ENCODE data around the gene PRDM1. TPM values are rescaled to one million over a fixed set of nuclear protein-coding genes. Genes with fewer than 3 reads are reported as not detected.
A peak's percentile ranks its signal among the peaks of the same experiment; 100 is the strongest.

Gene PRDM1
- polyA plus RNA-seq, 2 donors, result 29.7 to 37.6 TPM

DNA sequence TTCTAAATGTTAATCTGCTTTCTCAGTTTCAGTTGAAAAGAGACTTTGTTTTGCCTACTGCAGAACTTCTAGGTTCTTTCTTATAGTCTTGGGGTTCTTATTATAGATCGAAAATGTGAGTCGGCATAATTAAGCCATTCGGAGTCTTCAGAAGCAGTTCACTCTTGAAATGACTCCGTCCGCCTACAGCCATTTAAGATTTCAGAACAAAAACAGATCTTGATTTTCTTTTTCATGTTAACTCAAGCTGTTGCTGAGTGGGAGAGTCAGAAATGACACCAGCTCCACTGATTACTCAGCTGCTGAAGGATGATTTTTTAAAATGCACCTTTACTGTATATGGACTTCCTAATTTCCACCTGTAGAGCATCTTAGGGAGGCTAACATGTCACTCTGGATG, 15.9 kb downstream of the PRDM1 start:
- peaks cover 4 to 18% of the 10 kb centered on the region in 2 donors for H3K36me3 ChIP-seq (ENCODE audit: control insufficient read depth in 2 of 2, insufficient read depth in 2 of 2, low read length in 1 of 2)
- H3K27me3 ChIP-seq (ENCODE audit: control insufficient read depth in 1 of 2, insufficient read depth in 2 of 2, low read length in 2 of 2), result no peaks in the 10 kb centered on the region
- H3K4me1 ChIP-seq (ENCODE audit: control insufficient read depth in 2 of 2, insufficient read depth in 2 of 2, low read length in 1 of 2), result peaks cover 2 to 6% of the 10 kb centered on the region in 2 donors
- no peaks in the 10 kb centered on the region for H3K9me3 ChIP-seq (ENCODE audit: control insufficient read depth in 2 of 2, insufficient read depth in 1 of 2, low read depth in 1 of 2, low read length in 1 of 2)
- H3K27ac ChIP-seq (ENCODE audit: low read depth in 2 of 2, low read length in 1 of 2), result peak overlapping the region in 1 of 2 donors; percentile 2
- H3K4me3 ChIP-seq (ENCODE audit: low read depth in 1 of 2, low read length in 2 of 2), result no peak overlapping the region
- 82 to 83% methylated on average over 5 of the region's 5 CpGs for WGBS, 2 donors

- no peaks in the 10 kb centered on the region for H3K9me3 ChIP-seq (ENCODE audit: control insufficient read depth in 2 of 2, insufficient read depth in 1 of 2, low read depth in 1 of 2, low read length in 1 of 2)
- peak overlapping the region; percentile 36 to 83 for H3K27ac ChIP-seq (ENCODE audit: low read depth in 2 of 2, low read length in 1 of 2)
- H3K27me3 ChIP-seq (ENCODE audit: control insufficient read depth in 1 of 2, insufficient read depth in 2 of 2, low read length in 2 of 2), result no peaks in the 10 kb centered on the region
- peaks cover 4 to 20% of the 10 kb centered on the region in 2 donors for H3K36me3 ChIP-seq (ENCODE audit: control insufficient read depth in 2 of 2, insufficient read depth in 2 of 2, low read length in 1 of 2)
- 42 to 53% methylated on average over 11 of the region's 11 CpGs for WGBS, 2 donors
- H3K4me3 ChIP-seq (ENCODE audit: low read depth in 1 of 2, low read length in 2 of 2), result peak overlapping the region; percentile 8 to 29
- H3K4me1 ChIP-seq (ENCODE audit: control insufficient read depth in 2 of 2, insufficient read depth in 2 of 2, low read length in 1 of 2), result peaks cover 2 to 6% of the 10 kb centered on the region in 2 donors
Measured at GRCh38 chr6:106102967-106103727, 17.0 kb downstream of the PRDM1 start.

DNA sequence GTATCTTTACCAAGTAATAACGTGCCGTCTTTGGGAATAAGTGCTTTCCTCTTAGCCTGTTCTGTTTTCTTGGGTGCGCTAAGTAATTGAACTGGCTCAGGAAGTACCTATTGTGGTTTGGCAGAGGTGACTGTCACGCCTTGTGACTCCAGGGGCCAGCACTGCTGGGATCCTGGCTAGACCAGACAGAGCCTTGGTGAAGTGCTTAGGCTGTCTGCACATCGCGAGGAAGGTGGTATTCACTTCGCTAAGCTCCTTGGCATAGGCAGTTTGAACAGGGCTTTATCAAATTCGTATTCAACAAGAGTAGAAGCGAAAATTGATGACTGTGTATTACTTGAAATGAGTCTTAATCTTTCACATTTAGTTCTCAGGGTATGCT, 17.6 kb downstream of the PRDM1 start:
- Histone ChIP-seq H3K4me1 (ENCODE audit: control insufficient read depth in 2 of 2, insufficient read depth in 2 of 2, low read length in 1 of 2) (peaks cover 2 to 6% of the 10 kb centered on the region in 2 donors), H3K36me3 (ENCODE audit: control insufficient read depth in 2 of 2, insufficient read depth in 2 of 2, low read length in 1 of 2) (peaks cover 4 to 20% of the 10 kb centered on the region in 2 donors), H3K27me3 (ENCODE audit: control insufficient read depth in 1 of 2, insufficient read depth in 2 of 2, low read length in 2 of 2) (no peaks in the 10 kb centered on the region), H3K27ac (ENCODE audit: low read depth in 2 of 2, low read length in 1 of 2) (peak overlapping the region; percentile 36 to 83), H3K4me3 (ENCODE audit: low read depth in 1 of 2, low read length in 2 of 2) (peak overlapping the region; percentile 8 to 29), H3K9me3 (ENCODE audit: control insufficient read depth in 2 of 2, insufficient read depth in 1 of 2, low read depth in 1 of 2, low read length in 1 of 2) (no peaks in the 10 kb centered on the region)
- 34 to 38% methylated on average over 9 of the region's 9 CpGs for WGBS, 2 donors

- Histone ChIP-seq H3K36me3 (ENCODE audit: control insufficient read depth in 2 of 2, insufficient read depth in 2 of 2, low read length in 1 of 2) (peaks cover 4 to 20% of the 10 kb centered on the region in 2 donors), H3K4me1 (ENCODE audit: control insufficient read depth in 2 of 2, insufficient read depth in 2 of 2, low read length in 1 of 2) (peaks cover 2 to 6% of the 10 kb centered on the region in 2 donors), H3K27ac (ENCODE audit: low read depth in 2 of 2, low read length in 1 of 2) (no peak overlapping the region), H3K9me3 (ENCODE audit: control insufficient read depth in 2 of 2, insufficient read depth in 1 of 2, low read depth in 1 of 2, low read length in 1 of 2) (no peaks in the 10 kb centered on the region), H3K4me3 (ENCODE audit: low read depth in 1 of 2, low read length in 2 of 2) (no peak overlapping the region), H3K27me3 (ENCODE audit: control insufficient read depth in 1 of 2, insufficient read depth in 2 of 2, low read length in 2 of 2) (no peaks in the 10 kb centered on the region)
- 93 to 94% methylated on average over 7 of the region's 7 CpGs for WGBS, 2 donors
Measured at GRCh38 chr6:106104476-106104875, 18.3 kb downstream of the PRDM1 start.

DNA sequence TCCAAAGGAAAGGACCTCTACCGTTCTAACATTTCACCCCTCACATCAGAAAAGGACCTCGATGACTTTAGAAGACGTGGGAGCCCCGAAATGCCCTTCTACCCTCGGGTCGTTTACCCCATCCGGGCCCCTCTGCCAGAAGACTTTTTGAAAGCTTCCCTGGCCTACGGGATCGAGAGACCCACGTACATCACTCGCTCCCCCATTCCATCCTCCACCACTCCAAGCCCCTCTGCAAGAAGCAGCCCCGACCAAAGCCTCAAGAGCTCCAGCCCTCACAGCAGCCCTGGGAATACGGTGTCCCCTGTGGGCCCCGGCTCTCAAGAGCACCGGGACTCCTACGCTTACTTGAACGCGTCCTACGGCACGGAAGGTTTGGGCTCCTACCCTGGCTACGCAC, 18.8 kb downstream of the PRDM1 start:
- Histone ChIP-seq H3K9me3 (ENCODE audit: control insufficient read depth in 2 of 2, insufficient read depth in 1 of 2, low read depth in 1 of 2, low read length in 1 of 2) (no peaks in the 10 kb centered on the region), H3K36me3 (ENCODE audit: control insufficient read depth in 2 of 2, insufficient read depth in 2 of 2, low read length in 1 of 2) (peaks cover 4 to 20% of the 10 kb centered on the region in 2 donors), H3K4me1 (ENCODE audit: control insufficient read depth in 2 of 2, insufficient read depth in 2 of 2, low read length in 1 of 2) (peaks cover 2 to 6% of the 10 kb centered on the region in 2 donors), H3K27ac (ENCODE audit: low read depth in 2 of 2, low read length in 1 of 2) (no peak overlapping the region), H3K27me3 (ENCODE audit: control insufficient read depth in 1 of 2, insufficient read depth in 2 of 2, low read length in 2 of 2) (no peaks in the 10 kb centered on the region), H3K4me3 (ENCODE audit: low read depth in 1 of 2, low read length in 2 of 2) (no peak overlapping the region)
- 96 to 97% methylated on average over 21 of the region's 21 CpGs for WGBS, 2 donors

DNA sequence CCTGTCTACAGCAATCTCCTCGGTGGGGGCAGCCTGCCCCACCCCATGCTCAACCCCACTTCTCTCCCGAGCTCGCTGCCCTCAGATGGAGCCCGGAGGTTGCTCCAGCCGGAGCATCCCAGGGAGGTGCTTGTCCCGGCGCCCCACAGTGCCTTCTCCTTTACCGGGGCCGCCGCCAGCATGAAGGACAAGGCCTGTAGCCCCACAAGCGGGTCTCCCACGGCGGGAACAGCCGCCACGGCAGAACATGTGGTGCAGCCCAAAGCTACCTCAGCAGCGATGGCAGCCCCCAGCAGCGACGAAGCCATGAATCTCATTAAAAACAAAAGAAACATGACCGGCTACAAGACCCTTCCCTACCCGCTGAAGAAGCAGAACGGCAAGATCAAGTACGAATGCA, 19.4 kb downstream of the PRDM1 start:
- Histone ChIP-seq H3K27me3 (ENCODE audit: control insufficient read depth in 1 of 2, insufficient read depth in 2 of 2, low read length in 2 of 2) (no peaks in the 10 kb centered on the region), H3K9me3 (ENCODE audit: control insufficient read depth in 2 of 2, insufficient read depth in 1 of 2, low read depth in 1 of 2, low read length in 1 of 2) (no peaks in the 10 kb centered on the region), H3K36me3 (ENCODE audit: control insufficient read depth in 2 of 2, insufficient read depth in 2 of 2, low read length in 1 of 2) (peaks cover 4 to 20% of the 10 kb centered on the region in 2 donors), H3K4me1 (ENCODE audit: control insufficient read depth in 2 of 2, insufficient read depth in 2 of 2, low read length in 1 of 2) (peaks cover 2 to 6% of the 10 kb centered on the region in 2 donors), H3K4me3 (ENCODE audit: low read depth in 1 of 2, low read length in 2 of 2) (no peak overlapping the region), H3K27ac (ENCODE audit: low read depth in 2 of 2, low read length in 1 of 2) (no peak overlapping the region)
- 94 to 95% methylated on average over 22 of the region's 22 CpGs for WGBS, 2 donors

DNA sequence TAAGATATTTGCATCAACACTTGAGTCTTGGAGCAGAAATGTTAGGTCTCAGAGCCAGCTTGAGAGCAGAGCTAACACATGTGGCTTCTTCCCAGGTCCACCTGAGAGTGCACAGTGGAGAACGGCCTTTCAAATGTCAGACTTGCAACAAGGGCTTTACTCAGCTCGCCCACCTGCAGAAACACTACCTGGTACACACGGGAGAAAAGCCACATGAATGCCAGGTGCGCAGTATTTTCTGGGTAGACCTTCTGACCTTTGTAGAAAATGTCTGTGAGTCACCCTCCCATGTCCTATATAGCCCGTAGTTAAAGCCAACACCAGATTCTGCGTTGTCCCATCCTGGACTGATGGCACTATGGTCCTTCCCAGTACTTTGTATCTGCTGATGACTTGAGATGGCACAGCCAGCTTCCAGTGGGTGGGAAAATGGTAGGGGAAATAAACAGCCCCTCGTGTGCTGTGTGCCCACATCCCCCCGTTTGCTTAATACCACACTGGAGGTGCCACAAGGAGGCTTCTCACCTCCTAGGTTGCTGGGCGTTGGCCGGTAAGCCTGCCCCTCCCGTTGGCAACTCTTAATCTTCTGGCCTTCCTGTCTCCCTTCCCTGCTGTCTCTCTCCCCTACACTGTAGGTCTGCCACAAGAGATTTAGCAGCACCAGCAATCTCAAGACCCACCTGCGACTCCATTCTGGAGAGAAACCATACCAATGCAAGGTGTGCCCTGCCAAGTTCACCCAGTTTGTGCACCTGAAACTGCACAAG, 20.3 kb downstream of the PRDM1 start:
- H3K4me3 ChIP-seq (ENCODE audit: low read depth in 1 of 2, low read length in 2 of 2), result no peak overlapping the region
- H3K36me3 ChIP-seq (ENCODE audit: control insufficient read depth in 2 of 2, insufficient read depth in 2 of 2, low read length in 1 of 2), result peaks cover 0 to 20% of the 10 kb centered on the region in 2 donors
- WGBS, 2 donors, result 81 to 89% methylated on average over 12 of the region's 12 CpGs
- no peaks in the 10 kb centered on the region for H3K27me3 ChIP-seq (ENCODE audit: control insufficient read depth in 1 of 2, insufficient read depth in 2 of 2, low read length in 2 of 2)
- peaks cover 0 to 6% of the 10 kb centered on the region in 2 donors for H3K4me1 ChIP-seq (ENCODE audit: control insufficient read depth in 2 of 2, insufficient read depth in 2 of 2, low read length in 1 of 2)
- H3K9me3 ChIP-seq (ENCODE audit: control insufficient read depth in 2 of 2, insufficient read depth in 1 of 2, low read depth in 1 of 2, low read length in 1 of 2), result no peaks in the 10 kb centered on the region
- no peak overlapping the region for H3K27ac ChIP-seq (ENCODE audit: low read depth in 2 of 2, low read length in 1 of 2)

- H3K27me3 ChIP-seq (ENCODE audit: control insufficient read depth in 1 of 2, insufficient read depth in 2 of 2, low read length in 2 of 2), result no peaks in the 10 kb centered on the region
- H3K9me3 ChIP-seq (ENCODE audit: control insufficient read depth in 2 of 2, insufficient read depth in 1 of 2, low read depth in 1 of 2, low read length in 1 of 2), result no peaks in the 10 kb centered on the region
- H3K4me1 ChIP-seq (ENCODE audit: control insufficient read depth in 2 of 2, insufficient read depth in 2 of 2, low read length in 1 of 2), result peaks cover 0 to 4% of the 10 kb centered on the region in 2 donors
- H3K4me3 ChIP-seq (ENCODE audit: low read depth in 1 of 2, low read length in 2 of 2), result no peak overlapping the region
- no peak overlapping the region for H3K27ac ChIP-seq (ENCODE audit: low read depth in 2 of 2, low read length in 1 of 2)
- peaks cover 0 to 20% of the 10 kb centered on the region in 2 donors for H3K36me3 ChIP-seq (ENCODE audit: control insufficient read depth in 2 of 2, insufficient read depth in 2 of 2, low read length in 1 of 2)
- WGBS, 2 donors, result 89% methylated on average over 14 of the region's 14 CpGs
Measured at GRCh38 chr6:106107043-106107613, 21.0 kb downstream of the PRDM1 start.

DNA sequence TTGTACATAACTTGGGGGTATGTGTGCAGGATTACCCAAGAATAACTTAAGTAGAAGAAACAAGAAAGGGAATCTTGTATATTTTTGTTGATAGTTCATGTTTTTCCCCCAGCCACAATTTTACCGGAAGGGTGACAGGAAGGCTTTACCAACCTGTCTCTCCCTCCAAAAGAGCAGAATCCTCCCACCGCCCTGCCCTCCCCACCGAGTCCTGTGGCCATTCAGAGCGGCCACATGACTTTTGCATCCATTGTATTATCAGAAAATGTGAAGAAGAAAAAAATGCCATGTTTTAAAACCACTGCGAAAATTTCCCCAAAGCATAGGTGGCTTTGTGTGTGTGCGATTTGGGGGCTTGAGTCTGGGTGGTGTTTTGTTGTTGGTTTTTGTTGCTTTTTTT, 22.0 kb downstream of the PRDM1 start:
- H3K36me3 ChIP-seq (ENCODE audit: control insufficient read depth in 2 of 2, insufficient read depth in 2 of 2, low read length in 1 of 2), result peaks cover 0 to 20% of the 10 kb centered on the region in 2 donors
- no peak overlapping the region for H3K4me3 ChIP-seq (ENCODE audit: low read depth in 1 of 2, low read length in 2 of 2)
- H3K9me3 ChIP-seq (ENCODE audit: control insufficient read depth in 2 of 2, insufficient read depth in 1 of 2, low read depth in 1 of 2, low read length in 1 of 2), result no peaks in the 10 kb centered on the region
- H3K27ac ChIP-seq (ENCODE audit: low read depth in 2 of 2, low read length in 1 of 2), result no peak overlapping the region
- peaks cover 0 to 4% of the 10 kb centered on the region in 2 donors for H3K4me1 ChIP-seq (ENCODE audit: control insufficient read depth in 2 of 2, insufficient read depth in 2 of 2, low read length in 1 of 2)
- WGBS, 2 donors, result 90 to 95% methylated on average over 6 of the region's 6 CpGs
- H3K27me3 ChIP-seq (ENCODE audit: control insufficient read depth in 1 of 2, insufficient read depth in 2 of 2, low read length in 2 of 2), result no peaks in the 10 kb centered on the region
